ENCODE data around the gene DCAF5.

Gene DCAF5

DNA sequence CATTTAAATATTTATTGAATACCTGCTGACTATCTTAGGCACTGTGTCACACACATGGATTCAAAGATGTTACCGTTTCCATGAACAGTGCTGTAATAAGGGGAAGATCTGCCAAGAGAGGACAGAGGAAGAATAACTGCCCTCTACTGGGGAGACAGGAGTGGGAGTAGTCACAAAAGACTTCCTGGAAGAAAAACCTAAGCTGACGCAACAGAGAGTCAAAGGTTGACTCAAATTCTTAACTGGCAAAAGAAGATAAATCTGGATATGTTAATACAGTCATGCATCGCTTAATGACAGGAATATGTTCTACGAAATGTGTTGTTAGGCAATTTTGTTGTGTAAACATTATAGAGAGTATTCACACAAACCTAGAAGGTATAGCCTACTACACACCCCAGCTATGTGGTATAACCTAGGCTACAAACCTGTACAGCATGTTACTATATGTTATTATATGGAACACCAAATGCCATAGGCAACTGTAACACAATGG is 51.5 kb downstream of the DCAF5 start:
- Histone ChIP-seq H3K36me3 (ENCODE audit: control insufficient read depth, insufficient read depth, low read length) (peaks cover 5% of the 10 kb centered on the region), H3K4me3 (ENCODE audit: insufficient read depth, low read depth, low read length) (no peak overlapping the region), H3K4me1 (ENCODE audit: control insufficient read depth, insufficient read depth, low read length) (peaks cover 7% of the 10 kb centered on the region), H3K9me3 (ENCODE audit: control insufficient read depth, low read length) (no peaks in the 10 kb centered on the region), H3K27me3 (ENCODE audit: control insufficient read depth, insufficient read depth, low read length, poor library complexity, severe bottlenecking) (peaks cover under 1% of the 10 kb centered on the region), H3K27ac (ENCODE audit: insufficient read depth, low read depth, low read length, poor library complexity, severe bottlenecking) (no peak overlapping the region)
- WGBS, 2 experiments = 76 to 87% methylated on average over 3 to 4 of the region's 4 CpGs

DNA sequence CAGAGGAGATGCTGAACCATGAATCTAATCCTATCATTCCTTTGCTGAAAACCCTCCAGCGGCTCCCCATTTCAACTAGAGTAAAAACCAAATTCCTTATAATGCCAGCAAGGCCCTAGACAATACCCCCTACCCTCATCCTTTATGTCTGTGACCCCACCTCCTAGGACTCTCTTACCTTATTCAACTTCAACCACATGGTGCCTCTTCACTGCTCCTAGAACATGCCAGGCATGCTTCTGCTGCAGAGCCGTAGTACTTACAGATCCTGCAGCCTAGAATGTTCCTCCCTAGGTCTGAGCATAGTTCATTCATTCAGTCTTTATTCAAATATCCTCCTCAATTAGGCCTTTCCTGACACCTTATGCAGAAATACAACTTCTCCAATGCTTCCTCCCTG is 54.9 kb downstream of the DCAF5 start:
- WGBS, 2 experiments = 11 to 15% methylated on average over 2 of the region's 2 CpGs
- Histone ChIP-seq H3K27me3 (ENCODE audit: control insufficient read depth, insufficient read depth, low read length, poor library complexity, severe bottlenecking) (peaks cover 5% of the 10 kb centered on the region), H3K27ac (ENCODE audit: insufficient read depth, low read depth, low read length, poor library complexity, severe bottlenecking) (peak overlapping the region; percentile 48), H3K36me3 (ENCODE audit: control insufficient read depth, insufficient read depth, low read length) (no peaks in the 10 kb centered on the region), H3K9me3 (ENCODE audit: control insufficient read depth, low read length) (no peaks in the 10 kb centered on the region), H3K4me1 (ENCODE audit: control insufficient read depth, insufficient read depth, low read length) (peaks cover 22% of the 10 kb centered on the region), H3K4me3 (ENCODE audit: insufficient read depth, low read depth, low read length) (no peak overlapping the region)

DNA sequence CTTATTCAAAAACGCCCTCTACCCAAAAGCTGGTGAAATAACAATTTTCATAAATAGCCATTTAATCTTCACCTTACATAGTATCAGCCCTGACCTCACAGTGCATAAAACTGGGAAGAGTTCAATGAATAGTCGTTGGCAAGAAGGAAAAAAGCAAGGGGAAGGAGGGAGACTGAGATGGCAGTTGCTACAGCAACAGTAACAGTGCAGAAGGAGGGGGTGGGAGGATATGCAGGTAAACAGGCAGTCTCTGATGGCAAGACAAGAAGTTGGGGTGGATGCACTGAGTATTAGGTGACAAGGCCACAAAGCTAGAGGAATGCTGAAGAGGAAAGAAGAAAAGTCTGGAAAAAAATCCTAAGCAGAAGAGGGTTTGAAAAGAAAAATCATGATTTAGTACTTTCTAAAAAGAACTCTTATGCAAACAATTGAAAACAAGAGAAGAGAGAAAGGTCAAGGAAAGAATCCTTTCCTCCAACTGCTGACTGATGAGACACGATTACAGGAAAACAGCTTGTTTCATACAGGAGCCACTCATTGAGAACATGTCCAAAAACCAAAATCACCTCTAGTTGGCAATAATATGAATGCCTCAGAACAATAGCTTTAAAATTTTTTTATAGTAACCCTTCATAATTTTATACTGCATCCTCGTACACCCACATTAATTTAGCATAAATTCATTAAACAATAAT is 56.0 kb downstream of the DCAF5 start:
- peaks cover 22% of the 10 kb centered on the region for H3K4me1 ChIP-seq (ENCODE audit: control insufficient read depth, insufficient read depth, low read length)
- 75 to 81% methylated on average over 4 of the region's 4 CpGs for WGBS, 2 experiments
- H3K9me3 ChIP-seq (ENCODE audit: control insufficient read depth, low read length) = no peaks in the 10 kb centered on the region
- H3K4me3 ChIP-seq (ENCODE audit: insufficient read depth, low read depth, low read length) = no peak overlapping the region
- H3K27ac ChIP-seq (ENCODE audit: insufficient read depth, low read depth, low read length, poor library complexity, severe bottlenecking) = no peak overlapping the region
- H3K36me3 ChIP-seq (ENCODE audit: control insufficient read depth, insufficient read depth, low read length) = no peaks in the 10 kb centered on the region
- peaks cover 5% of the 10 kb centered on the region for H3K27me3 ChIP-seq (ENCODE audit: control insufficient read depth, insufficient read depth, low read length, poor library complexity, severe bottlenecking)

DNA sequence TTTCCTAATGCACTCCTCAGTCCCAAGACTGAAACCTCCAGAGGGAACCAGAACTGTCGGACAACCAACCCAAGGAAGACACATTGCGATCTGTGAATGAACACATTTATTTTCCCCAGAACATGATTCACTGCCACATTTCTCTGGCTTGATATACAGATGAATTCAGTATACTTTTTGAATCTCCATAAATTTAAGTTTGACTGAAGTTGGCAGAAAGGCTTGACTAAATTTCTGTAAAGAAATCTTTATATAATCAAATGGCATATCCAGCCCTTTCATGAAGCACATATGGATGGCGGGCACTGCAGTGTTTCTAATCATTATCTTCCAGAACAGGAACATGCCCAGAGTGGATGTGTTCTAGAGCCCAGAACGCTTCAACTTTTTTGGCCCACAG is 56.7 kb downstream of the DCAF5 start:
- Histone ChIP-seq H3K4me3 (ENCODE audit: insufficient read depth, low read depth, low read length) (no peak overlapping the region), H3K9me3 (ENCODE audit: control insufficient read depth, low read length) (no peaks in the 10 kb centered on the region), H3K4me1 (ENCODE audit: control insufficient read depth, insufficient read depth, low read length) (peaks cover 22% of the 10 kb centered on the region), H3K27ac (ENCODE audit: insufficient read depth, low read depth, low read length, poor library complexity, severe bottlenecking) (no peak overlapping the region), H3K36me3 (ENCODE audit: control insufficient read depth, insufficient read depth, low read length) (peaks cover 4% of the 10 kb centered on the region), H3K27me3 (ENCODE audit: control insufficient read depth, insufficient read depth, low read length, poor library complexity, severe bottlenecking) (peaks cover 5% of the 10 kb centered on the region)
- 95 to 97% methylated on average over 4 of the region's 4 CpGs for WGBS, 2 experiments

DNA sequence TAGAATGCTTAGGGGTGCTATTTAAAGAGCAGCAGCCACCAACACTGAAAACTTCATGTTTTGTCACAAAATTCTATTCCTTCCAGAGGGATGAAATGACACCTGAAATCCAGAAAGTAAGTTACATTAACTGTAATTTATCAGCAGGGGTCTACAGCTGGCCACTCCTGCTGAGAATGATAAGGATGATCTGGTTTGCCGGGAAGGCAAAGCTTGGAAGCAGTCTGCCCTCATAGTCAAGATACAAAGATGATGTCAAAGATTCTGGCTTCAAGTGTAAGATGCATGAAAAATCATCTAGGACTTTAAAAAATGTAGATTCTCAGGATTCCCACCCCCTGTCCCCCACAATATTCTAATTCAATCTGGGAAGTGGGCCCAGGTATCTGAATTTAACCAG is 58.4 kb downstream of the DCAF5 start:
- H3K4me3 ChIP-seq (ENCODE audit: insufficient read depth, low read depth, low read length) = no peak overlapping the region
- no peaks in the 10 kb centered on the region for H3K9me3 ChIP-seq (ENCODE audit: control insufficient read depth, low read length)
- H3K27me3 ChIP-seq (ENCODE audit: control insufficient read depth, insufficient read depth, low read length, poor library complexity, severe bottlenecking) = peaks cover 5% of the 10 kb centered on the region
- peaks cover 14% of the 10 kb centered on the region for H3K36me3 ChIP-seq (ENCODE audit: control insufficient read depth, insufficient read depth, low read length)
- peaks cover 22% of the 10 kb centered on the region for H3K4me1 ChIP-seq (ENCODE audit: control insufficient read depth, insufficient read depth, low read length)
- WGBS, 2 experiments = 73 to 93% methylated on average over 1 of the region's 1 CpG
- H3K27ac ChIP-seq (ENCODE audit: insufficient read depth, low read depth, low read length, poor library complexity, severe bottlenecking) = peak overlapping the region; percentile 67

DNA sequence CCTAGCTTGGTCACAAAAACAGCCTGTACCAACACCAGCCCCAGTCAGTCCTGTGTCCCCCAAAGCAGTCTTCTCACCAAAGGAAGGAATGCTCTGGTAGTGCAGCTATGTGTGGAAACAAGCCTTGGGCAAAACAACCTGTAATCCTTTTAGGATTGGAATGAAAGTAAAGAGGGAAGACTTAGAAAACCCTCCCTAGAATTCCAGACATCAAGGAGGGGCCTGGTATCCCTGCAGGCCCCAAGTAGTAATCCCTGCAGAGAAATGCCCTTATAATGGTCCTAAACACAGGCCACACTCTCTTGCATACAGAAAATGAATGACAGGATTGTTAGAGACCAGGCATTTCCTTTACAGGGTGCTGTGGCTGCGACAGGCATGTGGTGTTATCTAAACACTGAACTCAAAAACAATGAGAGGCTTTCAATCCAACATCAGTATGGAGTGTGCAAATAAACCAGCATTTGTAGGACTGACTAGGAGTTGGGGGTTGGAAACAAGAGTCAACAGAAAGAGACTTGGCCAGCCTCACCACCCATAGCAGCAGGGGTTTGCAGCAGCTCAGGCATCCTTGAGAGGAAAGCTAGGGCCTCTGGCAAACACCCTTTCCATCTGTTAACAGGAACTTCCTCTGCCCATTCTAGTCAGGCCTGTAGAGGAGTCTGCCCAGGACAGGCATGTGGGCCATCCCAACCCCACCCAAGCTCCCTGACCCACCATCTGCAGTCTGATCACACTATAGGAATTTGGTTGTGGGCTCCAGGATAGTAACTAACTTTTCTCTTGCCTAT is 59.1 kb downstream of the DCAF5 start:
- peak overlapping the region; percentile 67 for H3K27ac ChIP-seq (ENCODE audit: insufficient read depth, low read depth, low read length, poor library complexity, severe bottlenecking)
- peaks cover 14% of the 10 kb centered on the region for H3K36me3 ChIP-seq (ENCODE audit: control insufficient read depth, insufficient read depth, low read length)
- H3K4me1 ChIP-seq (ENCODE audit: control insufficient read depth, insufficient read depth, low read length) = peaks cover 22% of the 10 kb centered on the region
- 31 to 50% methylated on average over 1 of the region's 1 CpG for WGBS, 2 experiments
- H3K4me3 ChIP-seq (ENCODE audit: insufficient read depth, low read depth, low read length) = no peak overlapping the region
- H3K9me3 ChIP-seq (ENCODE audit: control insufficient read depth, low read length) = no peaks in the 10 kb centered on the region
- peaks cover 5% of the 10 kb centered on the region for H3K27me3 ChIP-seq (ENCODE audit: control insufficient read depth, insufficient read depth, low read length, poor library complexity, severe bottlenecking)

DNA sequence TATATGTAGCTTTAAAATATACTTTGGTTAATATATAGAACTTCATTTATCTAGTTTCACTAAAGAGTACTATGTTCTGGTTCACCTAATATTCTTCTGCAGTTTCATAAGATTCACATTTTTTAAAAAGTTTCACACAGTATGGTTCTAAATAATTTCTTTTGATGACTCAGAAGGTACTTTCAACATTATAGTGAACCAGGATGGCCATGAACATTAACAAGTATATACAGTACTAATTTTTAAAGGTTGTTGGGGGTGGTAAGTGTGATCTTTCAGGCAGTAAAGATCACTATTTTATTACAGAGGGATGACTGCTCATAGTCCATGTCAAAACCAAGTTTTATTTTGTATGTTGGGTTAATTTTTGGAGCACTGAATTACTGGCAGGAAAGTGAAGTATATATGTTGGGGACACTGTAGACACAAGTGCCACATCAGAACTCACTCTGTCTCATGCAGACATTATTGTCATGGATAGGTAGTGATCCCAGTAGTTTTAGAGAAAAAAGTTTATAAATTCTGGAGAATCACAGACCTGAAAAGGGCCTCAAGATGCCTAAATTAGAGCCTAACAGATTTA is 60.0 kb downstream of the DCAF5 start:
- H3K4me1 ChIP-seq (ENCODE audit: control insufficient read depth, insufficient read depth, low read length) = peaks cover 19% of the 10 kb centered on the region
- H3K36me3 ChIP-seq (ENCODE audit: control insufficient read depth, insufficient read depth, low read length) = peaks cover 14% of the 10 kb centered on the region
- H3K27me3 ChIP-seq (ENCODE audit: control insufficient read depth, insufficient read depth, low read length, poor library complexity, severe bottlenecking) = peaks cover 5% of the 10 kb centered on the region
- no peaks in the 10 kb centered on the region for H3K9me3 ChIP-seq (ENCODE audit: control insufficient read depth, low read length)
- H3K4me3 ChIP-seq (ENCODE audit: insufficient read depth, low read depth, low read length) = no peak overlapping the region
- no peak overlapping the region for H3K27ac ChIP-seq (ENCODE audit: insufficient read depth, low read depth, low read length, poor library complexity, severe bottlenecking)

DNA sequence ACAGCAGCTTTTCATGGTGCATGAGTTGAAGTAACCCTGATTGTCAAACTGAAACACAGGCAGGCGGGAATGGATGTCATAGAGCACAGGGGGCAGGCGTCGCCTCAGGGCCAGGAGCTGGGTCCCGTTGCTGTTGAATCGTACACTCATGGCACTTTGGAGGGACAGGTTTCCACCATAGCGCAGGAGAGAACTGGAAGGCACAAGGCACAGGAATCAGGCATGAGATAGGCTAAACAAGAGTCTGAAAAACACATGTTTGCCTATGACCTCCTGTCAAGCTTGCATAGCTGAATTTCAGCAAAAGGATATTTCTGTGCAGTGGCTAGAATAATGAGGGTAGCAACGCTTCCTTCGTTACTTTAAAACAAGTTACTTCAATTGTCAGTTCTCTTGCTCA is 61.2 kb downstream of the DCAF5 start:
- Histone ChIP-seq H3K4me3 (ENCODE audit: insufficient read depth, low read depth, low read length) (no peak overlapping the region), H3K27me3 (ENCODE audit: control insufficient read depth, insufficient read depth, low read length, poor library complexity, severe bottlenecking) (peaks cover 5% of the 10 kb centered on the region), H3K36me3 (ENCODE audit: control insufficient read depth, insufficient read depth, low read length) (peaks cover 14% of the 10 kb centered on the region), H3K4me1 (ENCODE audit: control insufficient read depth, insufficient read depth, low read length) (peaks cover 15% of the 10 kb centered on the region), H3K27ac (ENCODE audit: insufficient read depth, low read depth, low read length, poor library complexity, severe bottlenecking) (no peak overlapping the region), H3K9me3 (ENCODE audit: control insufficient read depth, low read length) (no peaks in the 10 kb centered on the region)
- WGBS, 2 experiments = 95 to 97% methylated on average over 8 of the region's 8 CpGs

DNA sequence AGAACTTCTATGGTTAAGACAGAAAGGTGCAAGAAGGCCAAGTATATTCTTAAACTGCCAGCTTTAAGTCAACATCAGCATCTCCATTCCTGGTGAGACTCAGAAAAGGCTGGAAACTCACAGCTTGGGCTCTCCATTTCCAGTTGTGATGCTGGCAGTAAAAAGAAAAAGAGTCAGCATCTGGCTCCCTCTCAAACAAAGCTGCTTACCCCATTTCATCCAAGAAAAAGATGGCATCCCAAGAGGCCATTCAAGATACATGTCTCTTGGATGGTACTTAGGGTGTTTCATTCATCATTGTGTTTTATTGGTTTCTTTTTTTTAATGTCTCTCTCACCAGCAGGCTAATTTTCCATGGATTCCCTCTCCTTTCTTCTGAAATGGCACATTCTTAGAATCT is 61.9 kb downstream of the DCAF5 start:
- Histone ChIP-seq H3K27ac (ENCODE audit: insufficient read depth, low read depth, low read length, poor library complexity, severe bottlenecking) (no peak overlapping the region), H3K4me1 (ENCODE audit: control insufficient read depth, insufficient read depth, low read length) (peaks cover 15% of the 10 kb centered on the region), H3K4me3 (ENCODE audit: insufficient read depth, low read depth, low read length) (no peak overlapping the region), H3K9me3 (ENCODE audit: control insufficient read depth, low read length) (no peaks in the 10 kb centered on the region), H3K36me3 (ENCODE audit: control insufficient read depth, insufficient read depth, low read length) (peaks cover 14% of the 10 kb centered on the region), H3K27me3 (ENCODE audit: control insufficient read depth, insufficient read depth, low read length, poor library complexity, severe bottlenecking) (peaks cover 1% of the 10 kb centered on the region)

DNA sequence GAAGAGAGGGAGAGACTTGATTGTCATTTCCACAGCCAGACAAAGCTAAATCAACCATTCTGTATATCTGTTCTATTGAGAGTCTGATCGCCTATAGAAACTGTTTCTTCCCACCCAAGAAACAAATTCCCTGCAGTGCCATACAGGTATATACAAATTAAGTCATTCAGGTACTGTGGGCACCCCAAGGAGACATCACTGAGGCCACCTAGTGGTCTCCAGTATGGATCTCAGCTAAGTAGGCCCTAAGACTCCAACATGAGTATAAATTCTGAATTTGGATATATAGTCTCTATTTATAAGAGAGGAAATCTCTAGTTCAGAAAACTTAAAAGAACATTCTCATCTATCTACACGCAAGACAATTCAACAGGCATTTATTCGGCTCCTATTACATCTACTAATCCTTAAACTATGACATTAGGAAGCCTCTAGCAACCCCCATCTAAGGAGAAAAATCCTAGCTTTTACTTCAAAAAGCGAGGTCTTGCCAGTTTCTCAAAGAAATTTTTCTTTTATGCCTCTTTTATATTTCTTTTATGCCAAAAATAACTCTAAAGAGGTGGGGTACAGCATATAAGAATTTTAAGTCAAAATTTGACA is 62.6 kb downstream of the DCAF5 start:
- Histone ChIP-seq H3K27me3 (ENCODE audit: control insufficient read depth, insufficient read depth, low read length, poor library complexity, severe bottlenecking) (no peaks in the 10 kb centered on the region), H3K4me3 (ENCODE audit: insufficient read depth, low read depth, low read length) (no peak overlapping the region), H3K27ac (ENCODE audit: insufficient read depth, low read depth, low read length, poor library complexity, severe bottlenecking) (no peak overlapping the region), H3K4me1 (ENCODE audit: control insufficient read depth, insufficient read depth, low read length) (peaks cover 15% of the 10 kb centered on the region), H3K9me3 (ENCODE audit: control insufficient read depth, low read length) (no peaks in the 10 kb centered on the region), H3K36me3 (ENCODE audit: control insufficient read depth, insufficient read depth, low read length) (peaks cover 14% of the 10 kb centered on the region)
- 81 to 84% methylated on average over 4 of the region's 4 CpGs for WGBS, 2 experiments
